Fibroblast of lung (primary cell): ENCODE results near the gene SERGEF.

Experiments used
- EZH2 ChIP-seq: IDR thresholded peaks from 2 replicates; pipeline ENCODE4 v1.5.1; 2012; ENCODE audit warnings: low read length, control low read depth, mild to moderate bottlenecking; ENCODE audit errors: missing control alignments
- TF ChIP-seq, protein P1 (sequence below), 2 donors: IDR thresholded peaks in 1 of 2; conservative IDR thresholded peaks in 1 of 2; 1 replicate in 1 of 2; 2 replicates in 1 of 2; pipeline ENCODE4 v1.5.1; 2011 to 2012; ENCODE audit warnings: low read length in 2 of 2, control low read depth in 1 of 2, inconsistent platforms in 1 of 2, low read depth in 1 of 2, mild to moderate bottlenecking in 1 of 2

DNA sequence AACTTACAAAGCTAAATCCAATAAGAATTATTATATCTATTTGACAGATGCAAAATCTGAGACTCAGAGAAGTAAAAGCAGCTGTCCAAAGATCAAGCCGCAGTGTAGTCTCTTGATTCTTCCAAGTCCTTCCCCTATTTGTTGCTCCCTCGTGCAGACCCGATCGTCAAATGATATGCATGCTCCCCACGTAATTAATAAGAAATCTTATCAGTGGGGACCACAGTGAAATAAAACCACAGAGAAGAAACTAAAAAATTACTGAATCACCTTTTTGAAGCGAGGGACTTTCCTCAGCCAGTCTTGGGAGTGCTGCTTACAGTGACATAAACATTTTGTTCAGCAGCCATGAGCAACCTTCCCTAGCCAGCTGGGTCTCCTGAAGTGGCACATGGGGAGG lies 64.6 kb downstream of the SERGEF start:
- TF ChIP-seq, protein P1, sequence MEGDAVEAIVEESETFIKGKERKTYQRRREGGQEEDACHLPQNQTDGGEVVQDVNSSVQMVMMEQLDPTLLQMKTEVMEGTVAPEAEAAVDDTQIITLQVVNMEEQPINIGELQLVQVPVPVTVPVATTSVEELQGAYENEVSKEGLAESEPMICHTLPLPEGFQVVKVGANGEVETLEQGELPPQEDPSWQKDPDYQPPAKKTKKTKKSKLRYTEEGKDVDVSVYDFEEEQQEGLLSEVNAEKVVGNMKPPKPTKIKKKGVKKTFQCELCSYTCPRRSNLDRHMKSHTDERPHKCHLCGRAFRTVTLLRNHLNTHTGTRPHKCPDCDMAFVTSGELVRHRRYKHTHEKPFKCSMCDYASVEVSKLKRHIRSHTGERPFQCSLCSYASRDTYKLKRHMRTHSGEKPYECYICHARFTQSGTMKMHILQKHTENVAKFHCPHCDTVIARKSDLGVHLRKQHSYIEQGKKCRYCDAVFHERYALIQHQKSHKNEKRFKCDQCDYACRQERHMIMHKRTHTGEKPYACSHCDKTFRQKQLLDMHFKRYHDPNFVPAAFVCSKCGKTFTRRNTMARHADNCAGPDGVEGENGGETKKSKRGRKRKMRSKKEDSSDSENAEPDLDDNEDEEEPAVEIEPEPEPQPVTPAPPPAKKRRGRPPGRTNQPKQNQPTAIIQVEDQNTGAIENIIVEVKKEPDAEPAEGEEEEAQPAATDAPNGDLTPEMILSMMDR (conservative IDR thresholded peaks at IDR 0.05 in 1 of 2, IDR thresholded peaks at IDR 0.05 in 1 of 2; ENCODE audit: low read depth in 1 of 2, low read length in 2 of 2): no peak
- TF ChIP-seq EZH2: no peak
